GM12878 (cell line): ENCODE measurements around the gene SRXN1. TPM values are rescaled to one million over a fixed set of nuclear protein-coding genes. Genes with fewer than 3 reads are reported as not detected.

Experiments used
- BCLAF1 ChIP-seq: fragments of 450-650 bp; IDR thresholded peaks from 2 replicates; pipeline ENCODE4 v1.6.1; 2017; ENCODE audit warnings: antibody characterized with exemption, mild to moderate bottlenecking, moderate library complexity
- CHD1 ChIP-seq: IDR thresholded peaks from 2 replicates; pipeline ENCODE4 v1.6.1; 2012; ENCODE audit warnings: low read depth, low read length, improper control_type of control experiment
- CTCF ChIP-seq, 3 experiments: IDR thresholded peaks in 2 of 3; conservative IDR thresholded peaks in 1 of 3; 2 replicates each; pipeline ENCODE4 v1.5.1; 2011; ENCODE audit warnings: low read depth in 3 of 3, low read length in 3 of 3, mild to moderate bottlenecking in 3 of 3, control low read depth in 2 of 3, moderate library complexity in 2 of 3, inconsistent platforms in 1 of 3, mixed read lengths in 1 of 3; ENCODE audit not compliant: control insufficient read depth in 2 of 3, insufficient read depth in 1 of 3; ENCODE audit errors: extremely low read depth in 1 of 3
- E2F8 ChIP-seq: fragments of 450-650 bp; IDR thresholded peaks from 2 replicates; pipeline ENCODE4 v1.6.1; 2018; ENCODE audit warnings: mild to moderate bottlenecking, low read depth, moderate library complexity; ENCODE audit not compliant: partially characterized antibody
- EED ChIP-seq: sonication (generic); IDR thresholded peaks from 2 replicates; pipeline ENCODE4 v1.6.1; 2016; ENCODE audit warnings: antibody characterized with exemption, low read depth
- FOXK2 ChIP-seq: fragments of 450-650 bp; IDR thresholded peaks from 2 replicates; pipeline ENCODE4 v1.6.1; 2017; ENCODE audit warnings: mild to moderate bottlenecking, moderate library complexity
- GABPA ChIP-seq: IDR thresholded peaks from 2 replicates; pipeline ENCODE4 v1.6.1; 2014; ENCODE audit warnings: antibody characterized with exemption, low read depth, mild to moderate bottlenecking, inconsistent platforms
- GATAD2B ChIP-seq: fragments of 450-650 bp; conservative IDR thresholded peaks from 2 replicates; pipeline ENCODE4 v1.6.1; 2017; ENCODE audit warnings: low read depth, mild to moderate bottlenecking, moderate library complexity
- IRF4 ChIP-seq: IDR thresholded peaks from 2 replicates; pipeline ENCODE4 v1.6.1; 2011; ENCODE audit warnings: low read depth, low read length
- JUNB ChIP-seq: IDR thresholded peaks from 2 replicates; pipeline ENCODE4 v1.6.1; 2016; ENCODE audit warnings: antibody characterized with exemption, mild to moderate bottlenecking
- MAX ChIP-seq: IDR thresholded peaks from 2 replicates; pipeline ENCODE4 v1.6.1; 2012; ENCODE audit warnings: low read depth, low read length, improper control_type of control experiment
- MTA2 ChIP-seq: fragments of 450-650 bp; IDR thresholded peaks from 2 replicates; pipeline ENCODE4 v1.6.1; 2016; ENCODE audit warnings: low read depth, mild to moderate bottlenecking, moderate library complexity
- RBBP5 ChIP-seq: fragments of 200-600 bp; sonication (generic); conservative IDR thresholded peaks from 2 replicates; pipeline ENCODE4 v1.6.1; 2016
- SPI1 ChIP-seq: IDR thresholded peaks from 2 replicates; pipeline ENCODE4 v1.6.1; 2011; ENCODE audit warnings: low read depth, mild to moderate bottlenecking, low read length, moderate library complexity, borderline replicate concordance; ENCODE audit not compliant: insufficient read depth
- TAF1 ChIP-seq: IDR thresholded peaks from 2 replicates; pipeline ENCODE4 v1.6.1; 2011; ENCODE audit warnings: mild to moderate bottlenecking, low read depth, low read length, borderline replicate concordance
- TCF7 ChIP-seq: IDR thresholded peaks from 2 replicates; pipeline ENCODE4 v1.6.1; 2014; ENCODE audit warnings: antibody characterized with exemption, borderline replicate concordance
- USF1 ChIP-seq: IDR thresholded peaks from 2 replicates; pipeline ENCODE4 v1.6.1; 2011; ENCODE audit warnings: borderline replicate concordance, low read depth, mild to moderate bottlenecking, moderate library complexity, mixed read lengths, low read length; ENCODE audit not compliant: insufficient read depth; ENCODE audit errors: extremely low read length
- ZNF207 ChIP-seq: fragments of 450-650 bp; IDR thresholded peaks from 2 replicates; pipeline ENCODE4 v1.6.1; 2014; ENCODE audit warnings: antibody characterized with exemption, mild to moderate bottlenecking, borderline replicate concordance
- ZNF274 ChIP-seq: IDR thresholded peaks from one replicate; pipeline ENCODE4 v1.8.0; 2011; ENCODE audit not compliant: insufficient read length, insufficient read depth
- polyA plus RNA-seq, 11 experiments: library from polyadenylated mRNA; depleted of rRNA in 4 of 11; unstranded in 6 of 11; stranded (reverse) in 5 of 11; fragments of >200 nt; fragmentation: Nextera tagmentation in 4 of 11; fragmentation: Illumina TruSeq in 1 of 11; extraction: Ambion mirVana in 4 of 11; extraction: Trizol in 1 of 11; gene quantifications; 1 replicate in 1 of 11; 2 replicates in 10 of 11; pipeline versions ENCODE4 v1.2.1 to v1.2.3, GENCODE V29; 2011 to 2016; ENCODE audit warnings: inconsistent platforms in 2 of 11, missing spikeins in 2 of 11, low read depth in 1 of 11
- total RNA-seq, 4 experiments: library from RNA; depleted of rRNA in 3 of 4; stranded (reverse); fragments of >200 nt in 3 of 4; fragmentation: Illumina TruSeq in 1 of 4; extraction: Trizol in 1 of 4; gene quantifications; 2 replicates each; pipeline versions ENCODE4 v1.2.1 to v1.2.3, GENCODE V29; 2013 to 2021

Gene SRXN1
- total and polyA plus RNA-seq, 10 of the 15 experiments (the other 5 are each of a cell fraction or from before 2014, with no cell fraction given): 4.1 to 20.5 (median 15.6) TPM

- TF ChIP-seq FOXK2 (no peak; the same call in 1 of the 2 replicates), TAF1 (no peak), JUNB (no peak), CTCF (IDR thresholded peaks at IDR 0.05 in 2 of 3, conservative IDR thresholded peaks at IDR 0.05 in 1 of 3; ENCODE audit: control insufficient read depth in 2 of 3, extremely low read depth in 1 of 3, insufficient read depth in 1 of 3, low read depth in 3 of 3, low read length in 3 of 3) (peak; percentile 93 to 99 (median 97)), ZNF207 (peak; percentile 76; the same call in 1 of the 2 replicates), GABPA (no peak), USF1 (no peak), E2F8 (no peak), MAX (no peak; the same call in 1 of the 2 replicates), SPI1 (0 out of 2 replicates have a peak, but pooled peaks have one; percentile 20), BCLAF1 (no peak), CHD1 (no peak), MTA2 (no peak), ZNF274 (no peak), GATAD2B (no peak; the same call in 1 of the 2 replicates), RBBP5 (no peak), IRF4 (0 out of 2 replicates have a peak, but pooled peaks have one; percentile 10), EED (no peak), TCF7 (no peak)
Observed at GRCh38 chr20:645318-646106, 7.5 kb downstream of the SRXN1 start (continued).
